A673 (cell line): ENCODE measurements around the gene ERICH4. TPM values are rescaled to one million over a fixed set of nuclear protein-coding genes. Genes with fewer than 3 reads are reported as not detected.

Source experiments
- BruUV-seq: library from RNA; stranded (reverse); fragments of 400-500 nt; replicated peaks from 2 replicates; lab custom pipeline; 2021; lab: Mats Ljungman, UMichigan
- CTCF ChIA-PET: fragments of 300-600 bp; sonication (Branson Sonifier 250); formaldehyde crosslinking; loops from one replicate; lab custom pipeline; 2022; ENCODE audit warnings: antibody characterized with exemption; lab: Charles Lee
- POLR2A ChIA-PET: fragments of 300-600 bp; sonication (Branson Sonifier 250); formaldehyde crosslinking; loops from one replicate; lab custom pipeline; 2022; ENCODE audit warnings: antibody characterized with exemption; ENCODE audit not compliant: low non-redundant PET; lab: Charles Lee
- DNase-seq: peaks from one replicate; pipeline ENCODE4 v3.0.0-alpha.2; 2015; ENCODE audit warnings: low spot score
- H3K27ac ChIP-seq: fragments of 200-600 bp; sonication (generic); 2 replicates; pipeline ENCODE4 v1.5.1; 2016; ENCODE audit warnings: mixed run types, low read depth, mild to moderate bottlenecking, mixed read lengths, antibody characterized with exemption, low read length; ENCODE audit not compliant: poor library complexity, severe bottlenecking
- H3K27me3 ChIP-seq: fragments of 200-600 bp; sonication (generic); replicated peaks from 2 replicates; pipeline ENCODE4 v1.6.1; 2017; ENCODE audit warnings: mixed run types, low read depth, mild to moderate bottlenecking, mixed read lengths, antibody characterized with exemption, low read length; ENCODE audit not compliant: insufficient read depth, poor library complexity
- H3K36me3 ChIP-seq: fragments of 200-600 bp; sonication (generic); 2 replicates; pipeline ENCODE4 v1.6.1; 2016; ENCODE audit warnings: mixed run types, mild to moderate bottlenecking, mixed read lengths, antibody characterized with exemption, low read length; ENCODE audit not compliant: insufficient read depth, poor library complexity, severe bottlenecking
- H3K4me1 ChIP-seq: fragments of 200-600 bp; sonication (generic); 2 replicates; pipeline ENCODE4 v1.6.1; 2017; ENCODE audit warnings: mixed run types, mild to moderate bottlenecking, mixed read lengths, antibody characterized with exemption, low read length; ENCODE audit not compliant: insufficient read depth, poor library complexity, severe bottlenecking
- H3K4me3 ChIP-seq: fragments of 200-600 bp; sonication (generic); 2 replicates; pipeline ENCODE4 v1.5.1; 2016; ENCODE audit warnings: low read depth, mixed run types, mild to moderate bottlenecking, mixed read lengths, low read length; ENCODE audit not compliant: poor library complexity, severe bottlenecking
- H3K9me3 ChIP-seq: fragments of 200-600 bp; sonication (generic); 2 replicates; pipeline ENCODE4 v1.6.1; 2016; ENCODE audit warnings: mixed run types, low read depth, mild to moderate bottlenecking, mixed read lengths, antibody characterized with exemption, low read length; ENCODE audit not compliant: poor library complexity, severe bottlenecking
- EZH2 ChIP-seq: fragments of 200-600 bp; sonication (generic); IDR thresholded peaks from 2 replicates; pipeline ENCODE4 v1.6.1; 2017; ENCODE audit warnings: borderline replicate concordance, low read depth, mild to moderate bottlenecking, mixed read lengths, antibody characterized with exemption, low read length; ENCODE audit not compliant: poor library complexity, severe bottlenecking
- intact Hi-C: fragments of 100-400 bp; cut with micrococcal nuclease; formaldehyde crosslinking; loops from one replicate; pipeline ENCODE4 v1.10.0; 2022; ENCODE audit not compliant: unreplicated experiment
- total RNA-seq: library from RNA; stranded (reverse); gene quantifications from 2 replicates; pipeline ENCODE4 v1.2.3, GENCODE V29; 2021
- TF ChIP-seq, protein P1 (sequence below): fragments of 300-800, 200-600 bp; sonication (generic); conservative IDR thresholded peaks from 2 replicates; pipeline ENCODE4 v1.5.1; 2017; ENCODE audit warnings: low read depth, mild to moderate bottlenecking, antibody characterized with exemption, low read length, moderate library complexity, mixed read lengths

ERICH4 gene
- total RNA-seq, 1 experiment from 2014 or later, result not detected

DNA sequence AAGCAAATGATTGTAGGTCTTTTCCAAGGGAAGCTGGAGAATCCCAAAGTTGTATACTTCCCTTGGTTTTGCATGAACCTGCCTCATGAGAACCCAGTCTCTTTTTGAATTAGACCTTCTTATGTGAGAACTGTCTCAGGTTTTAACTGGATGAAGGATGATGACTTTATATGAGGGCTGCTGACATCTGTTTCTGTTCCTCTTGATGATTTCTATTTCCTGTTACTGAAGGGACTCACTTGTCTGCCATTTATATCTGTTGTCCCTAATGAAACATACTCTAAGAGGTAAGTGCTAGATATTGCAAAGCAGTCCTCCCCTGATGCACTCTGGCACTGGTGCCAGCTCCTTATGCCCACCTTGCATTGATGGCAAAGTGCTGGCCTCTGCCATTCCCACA is 33.6 kb downstream of the ERICH4 start:
- no peaks in the 10 kb centered on the region for H3K36me3 ChIP-seq
- BruUV-seq, result no TSS peak
- CTCF ChIA-PET, result no interaction called here
- no peak overlapping the region for H3K27ac ChIP-seq
- POLR2A ChIA-PET, result no interaction called here
- H3K9me3 ChIP-seq, result no peaks in the 10 kb centered on the region
- TF ChIP-seq EZH2, result no peak
- TF ChIP-seq, protein P1, sequence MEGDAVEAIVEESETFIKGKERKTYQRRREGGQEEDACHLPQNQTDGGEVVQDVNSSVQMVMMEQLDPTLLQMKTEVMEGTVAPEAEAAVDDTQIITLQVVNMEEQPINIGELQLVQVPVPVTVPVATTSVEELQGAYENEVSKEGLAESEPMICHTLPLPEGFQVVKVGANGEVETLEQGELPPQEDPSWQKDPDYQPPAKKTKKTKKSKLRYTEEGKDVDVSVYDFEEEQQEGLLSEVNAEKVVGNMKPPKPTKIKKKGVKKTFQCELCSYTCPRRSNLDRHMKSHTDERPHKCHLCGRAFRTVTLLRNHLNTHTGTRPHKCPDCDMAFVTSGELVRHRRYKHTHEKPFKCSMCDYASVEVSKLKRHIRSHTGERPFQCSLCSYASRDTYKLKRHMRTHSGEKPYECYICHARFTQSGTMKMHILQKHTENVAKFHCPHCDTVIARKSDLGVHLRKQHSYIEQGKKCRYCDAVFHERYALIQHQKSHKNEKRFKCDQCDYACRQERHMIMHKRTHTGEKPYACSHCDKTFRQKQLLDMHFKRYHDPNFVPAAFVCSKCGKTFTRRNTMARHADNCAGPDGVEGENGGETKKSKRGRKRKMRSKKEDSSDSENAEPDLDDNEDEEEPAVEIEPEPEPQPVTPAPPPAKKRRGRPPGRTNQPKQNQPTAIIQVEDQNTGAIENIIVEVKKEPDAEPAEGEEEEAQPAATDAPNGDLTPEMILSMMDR, result no peak
- DNase-seq, result no peak
- H3K4me3 ChIP-seq, result no peak overlapping the region
- intact Hi-C loops, result loop anchor here (10.0 kb wide), 1 partner anchor 198 kb away; no protein-coding TSS in a partner anchor
- H3K4me1 ChIP-seq, result no peaks in the 10 kb centered on the region
- peaks cover 70% of the 10 kb centered on the region for H3K27me3 ChIP-seq

DNA sequence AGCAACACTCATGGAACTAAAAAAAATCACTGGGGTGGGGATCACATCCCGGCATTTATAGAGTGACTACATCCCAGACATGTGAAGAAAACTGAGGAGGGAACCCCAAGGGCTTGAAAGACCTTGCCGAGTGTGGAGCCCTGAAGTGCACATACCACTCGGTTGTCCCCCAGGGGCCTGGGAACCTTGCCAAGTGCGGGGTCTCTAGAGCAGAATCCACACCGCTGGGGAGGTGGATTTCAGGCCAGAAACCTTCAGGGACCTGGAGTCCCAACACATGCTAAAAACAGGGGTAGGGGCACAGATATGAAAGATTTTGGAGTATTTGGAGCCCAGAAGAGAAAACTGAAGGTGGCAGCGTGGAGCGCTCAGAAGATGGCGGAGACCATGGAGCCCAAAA is 35.2 kb downstream of the ERICH4 start:
- intact Hi-C loops, result loop anchor here (10.0 kb wide), 1 partner anchor 197 kb away; no protein-coding TSS in a partner anchor
- TF ChIP-seq, protein P1, result no peak
- no peak for TF ChIP-seq EZH2
- ChIA-PET CTCF (no interaction called here), POLR2A (no interaction called here)
- H3K4me1 ChIP-seq, result no peaks in the 10 kb centered on the region
- peaks cover 66% of the 10 kb centered on the region for H3K27me3 ChIP-seq
- no peak overlapping the region for H3K4me3 ChIP-seq
- no peak for DNase-seq
- H3K9me3 ChIP-seq, result no peaks in the 10 kb centered on the region
- H3K36me3 ChIP-seq, result no peaks in the 10 kb centered on the region
- no peak overlapping the region for H3K27ac ChIP-seq
- BruUV-seq, result no TSS peak

DNA sequence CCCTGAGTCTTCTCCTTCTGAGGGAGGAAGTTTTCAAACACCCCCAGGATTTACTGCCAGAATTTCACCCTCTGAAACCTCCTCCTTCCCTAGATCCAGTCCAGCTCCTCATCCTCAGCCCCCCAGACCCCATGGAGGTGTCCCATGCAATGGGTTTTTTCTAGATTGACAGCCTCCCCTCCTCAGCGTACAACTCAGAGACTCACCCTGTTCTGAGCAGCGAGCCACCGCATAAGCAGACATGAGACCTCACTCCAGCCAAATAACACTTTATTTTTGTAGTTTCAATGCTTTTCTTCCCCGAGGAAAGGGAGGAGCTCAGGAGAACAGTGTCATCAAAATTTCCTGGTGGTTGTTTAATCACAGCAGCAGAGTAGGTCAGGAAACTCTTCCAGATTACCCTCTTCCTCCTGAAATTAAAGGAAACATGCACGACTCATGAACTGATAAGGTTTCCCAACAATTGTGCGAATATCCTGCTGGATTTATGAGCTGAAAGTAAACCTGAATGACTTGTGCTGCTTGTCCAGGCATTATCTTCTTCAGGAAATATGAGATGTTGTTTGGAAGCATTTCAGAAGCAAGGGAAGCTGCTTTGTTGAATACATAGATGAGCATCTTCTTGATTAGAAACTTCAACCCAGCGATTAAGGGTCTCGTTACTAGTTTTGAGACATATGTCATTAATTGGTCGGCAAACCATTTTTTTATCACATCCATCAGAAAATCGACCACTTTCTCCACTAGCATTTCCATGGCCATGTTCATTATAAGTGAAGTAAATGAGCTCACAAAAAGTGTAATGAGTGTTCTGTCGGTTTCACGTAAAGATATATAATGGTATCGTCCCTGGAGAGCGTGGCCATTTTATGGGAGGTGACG is 36.2 kb downstream of the ERICH4 start:
- CTCF ChIA-PET, result no interaction called here
- DNase-seq, result no peak

More for the DNA sequence above, 36.2 kb downstream of the ERICH4 start:
- intact Hi-C loops, result loop anchor here (10.0 kb wide), 1 partner anchor 196 kb away; no protein-coding TSS in a partner anchor
- Histone ChIP-seq H3K36me3 (no peaks in the 10 kb centered on the region), H3K4me3 (no peak overlapping the region), H3K9me3 (no peaks in the 10 kb centered on the region), H3K27me3 (peaks cover 66% of the 10 kb centered on the region), H3K4me1 (no peaks in the 10 kb centered on the region), H3K27ac (no peak overlapping the region)
- BruUV-seq, result no TSS peak
- TF ChIP-seq, protein P1, result no peak
- no peak for TF ChIP-seq EZH2
- POLR2A ChIA-PET, result no interaction called here
